ENCODE measurements around the gene RPL37A. TPM values are rescaled to one million over a fixed set of nuclear protein-coding genes. Genes with fewer than 3 reads are reported as not detected.

RPL37A gene
- total RNA-seq, 4 donors from 2014 or later = 393 to 1,147 (median 736) TPM

DNA sequence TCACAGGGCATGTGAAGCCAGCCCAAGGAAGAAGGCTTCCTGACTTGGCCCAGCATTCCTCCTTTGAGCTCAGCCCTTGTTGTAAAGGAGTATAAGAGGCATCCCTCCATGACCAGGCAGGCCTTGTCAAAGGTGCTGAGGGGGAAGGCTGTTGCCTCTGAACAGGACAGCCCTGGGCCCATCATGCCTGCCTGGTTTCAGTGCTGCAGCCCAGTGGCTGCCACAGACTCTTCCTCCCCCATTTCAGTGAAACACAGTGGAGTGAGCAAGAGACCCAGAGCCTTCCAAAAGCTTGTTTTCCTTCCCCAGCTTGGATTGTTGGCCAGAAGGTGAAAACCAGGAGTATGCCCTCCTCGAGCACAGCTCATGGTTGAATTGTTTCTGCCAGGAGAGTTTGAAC is 19.9 kb upstream of the RPL37A start:
- H3K27ac ChIP-seq = no peak overlapping the region
- DNase-seq = no peak
- H3K27me3 ChIP-seq = no peaks in the 10 kb centered on the region
- no peak overlapping the region for H3K4me3 ChIP-seq (replicated peaks in 1 of 3)
- peaks cover 24 to 50% of the 10 kb centered on the region in 2 donors for H3K36me3 ChIP-seq
- no peaks in the 10 kb centered on the region for H3K4me1 ChIP-seq
- 86 to 100% methylated on average over 1 of the region's 1 CpG for WGBS, 2 donors
- TF ChIP-seq CTCF (IDR thresholded peaks at IDR 0.05) (no peak), POLR2A (IDR thresholded peaks at IDR 0.05) (no peak)
- intact Hi-C loops (cut with DNase I) = no loop called here
- H3K9me3 ChIP-seq = no peaks in the 10 kb centered on the region

DNA sequence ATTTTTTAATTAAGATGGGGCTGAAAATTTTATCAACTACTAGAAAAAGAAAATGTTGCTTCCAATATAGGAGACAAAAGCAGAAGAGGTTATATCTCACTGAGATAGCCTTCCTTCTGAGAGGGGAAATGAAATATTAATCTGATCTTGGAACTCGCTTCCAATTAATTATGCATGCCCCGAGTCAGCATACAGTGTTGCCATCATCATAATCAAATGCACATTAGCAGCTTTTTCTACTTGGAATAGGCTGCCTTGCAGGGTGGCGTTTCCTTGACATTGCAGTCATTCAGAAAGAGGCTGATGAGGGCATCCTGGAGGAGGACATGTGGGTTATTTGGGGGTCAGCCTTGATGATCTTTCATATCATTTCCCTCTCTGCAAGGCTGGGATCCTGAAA is 18.4 kb upstream of the RPL37A start:
- intact Hi-C loops (cut with DNase I) = no loop called here
- peaks cover 24 to 50% of the 10 kb centered on the region in 2 donors for H3K36me3 ChIP-seq
- no peaks in the 10 kb centered on the region for H3K27me3 ChIP-seq
- 87 to 89% methylated on average over 3 of the region's 3 CpGs for WGBS, 2 donors
- DNase-seq = no peak
- H3K9me3 ChIP-seq = no peaks in the 10 kb centered on the region
- no peak overlapping the region for H3K27ac ChIP-seq
- TF ChIP-seq CTCF (IDR thresholded peaks at IDR 0.05) = no peak
- TF ChIP-seq POLR2A (IDR thresholded peaks at IDR 0.05) = no peak
- H3K4me1 ChIP-seq = no peaks in the 10 kb centered on the region
- no peak overlapping the region for H3K4me3 ChIP-seq (replicated peaks in 1 of 3)

- WGBS, 2 donors = 75 to 83% methylated on average over 2 of the region's 2 CpGs
- no peak for DNase-seq
- no peaks in the 10 kb centered on the region for H3K4me1 ChIP-seq
- no peak overlapping the region for H3K27ac ChIP-seq
- H3K27me3 ChIP-seq = no peaks in the 10 kb centered on the region
- H3K36me3 ChIP-seq = peaks cover 23 to 41% of the 10 kb centered on the region in 2 donors
- intact Hi-C loops (cut with DNase I) = no loop called here
- no peak overlapping the region for H3K4me3 ChIP-seq (replicated peaks in 1 of 3)
- TF ChIP-seq CTCF (IDR thresholded peaks at IDR 0.05) (no peak), POLR2A (IDR thresholded peaks at IDR 0.05) (no peak)
- H3K9me3 ChIP-seq = no peaks in the 10 kb centered on the region
Measured at GRCh38 chr2:216482640-216483039, 16.0 kb upstream of the RPL37A start.

DNA sequence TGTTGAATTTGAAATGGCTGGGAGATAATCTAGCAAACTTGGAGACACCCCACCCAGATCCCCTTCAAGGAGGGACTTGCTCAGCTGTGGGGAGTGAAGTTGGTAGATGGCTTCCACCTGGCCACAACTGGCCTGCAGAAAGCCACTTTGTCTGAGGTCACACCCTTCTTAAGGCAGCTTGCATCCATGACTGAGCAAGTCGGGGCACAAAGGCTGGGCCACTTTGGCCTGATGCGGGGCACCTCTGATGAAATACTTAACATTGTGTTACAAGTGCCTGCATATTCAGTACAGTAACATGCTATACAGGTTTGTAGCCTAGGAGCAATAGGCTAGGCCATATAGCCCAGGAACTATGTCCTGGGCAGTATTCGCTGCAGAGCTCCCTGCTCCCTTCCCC is 13.4 kb upstream of the RPL37A start:
- peaks cover 6 to 23% of the 10 kb centered on the region in 2 donors for H3K36me3 ChIP-seq
- intact Hi-C loops (cut with DNase I) = no loop called here
- 79 to 89% methylated on average over 2 to 3 of the region's 3 CpGs for WGBS, 2 donors
- H3K27ac ChIP-seq = no peak overlapping the region
- H3K4me1 ChIP-seq = no peaks in the 10 kb centered on the region
- no peaks in the 10 kb centered on the region for H3K9me3 ChIP-seq
- H3K4me3 ChIP-seq (replicated peaks in 1 of 3) = no peak overlapping the region
- no peaks in the 10 kb centered on the region for H3K27me3 ChIP-seq
- TF ChIP-seq POLR2A (IDR thresholded peaks at IDR 0.05) = no peak
- TF ChIP-seq CTCF (IDR thresholded peaks at IDR 0.05) = no peak
- no peak for DNase-seq

DNA sequence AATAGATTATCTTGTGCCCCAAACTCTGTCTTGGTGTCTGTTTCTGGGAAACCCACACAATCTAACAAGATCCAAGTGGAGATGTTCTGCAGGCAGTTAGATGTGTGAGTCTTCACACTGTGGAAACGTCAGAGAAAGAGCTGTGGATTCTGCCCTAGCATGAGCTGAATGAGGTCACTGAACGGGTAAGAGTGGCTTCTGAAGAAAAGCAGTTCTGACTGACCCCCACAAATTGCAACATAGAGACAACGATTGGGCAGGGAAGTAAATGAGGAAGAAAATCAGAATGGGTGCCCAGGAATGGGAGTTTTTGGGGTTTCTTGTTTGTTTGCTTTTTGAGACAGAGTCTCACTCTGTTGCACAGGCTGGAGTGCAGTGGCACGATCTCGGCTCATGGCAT is 12.9 kb upstream of the RPL37A start:
- TF ChIP-seq POLR2A (IDR thresholded peaks at IDR 0.05) = no peak
- TF ChIP-seq CTCF (IDR thresholded peaks at IDR 0.05) = no peak
- 76 to 87% methylated on average over 5 of the region's 5 CpGs for WGBS, 2 donors
- Histone ChIP-seq H3K27me3 (no peaks in the 10 kb centered on the region), H3K36me3 (peaks cover 6 to 18% of the 10 kb centered on the region in 2 donors), H3K4me1 (no peaks in the 10 kb centered on the region), H3K9me3 (no peaks in the 10 kb centered on the region), H3K27ac (no peak overlapping the region), H3K4me3 (replicated peaks in 1 of 3) (no peak overlapping the region)
- intact Hi-C loops (cut with DNase I) = no loop called here
- DNase-seq = no peak

Measured in thyroid gland (tissue), 4 donors.